Neural crest cell (in vitro differentiated cells): ENCODE measurements around the gene TCEA2. TPM values are rescaled to one million over a fixed set of nuclear protein-coding genes. Genes with fewer than 3 reads are reported as not detected.

Source experiments
- DNase-seq: peaks from one replicate; pipeline ENCODE4 v3.0.0; 2021; ENCODE audit warnings: low read depth, mixed read lengths, low spot score
- H3K27ac Mint-ChIP-seq: one replicate; pipeline ENCODE4 v1.8.0; 2021; ENCODE audit warnings: mild to moderate bottlenecking, mixed read lengths; ENCODE audit not compliant: unreplicated experiment
- H3K27me3 Mint-ChIP-seq: 2 replicates; pipeline ENCODE4 v1.8.0; 2021; ENCODE audit warnings: low read depth, mild to moderate bottlenecking, mixed read lengths
- H3K36me3 Mint-ChIP-seq: 2 replicates; pipeline ENCODE4 v1.8.0; 2021; ENCODE audit warnings: low read depth, mild to moderate bottlenecking, mixed read lengths
- H3K4me1 Mint-ChIP-seq: 2 replicates; pipeline ENCODE4 v1.8.0; 2021; ENCODE audit warnings: mixed read lengths
- H3K4me3 Mint-ChIP-seq: one replicate; pipeline ENCODE4 v1.8.0; 2021; ENCODE audit warnings: mild to moderate bottlenecking, mixed read lengths
- H3K9me3 Mint-ChIP-seq: 2 replicates; pipeline ENCODE4 v1.8.0; 2021; ENCODE audit warnings: mixed read lengths
- CTCF ChIP-seq: fragments of 200-600 bp; sonication (generic); conservative IDR thresholded peaks from 2 replicates; pipeline ENCODE4 v1.5.0; 2021; ENCODE audit warnings: antibody characterized with exemption, mild to moderate bottlenecking
- total RNA-seq: library from RNA; stranded (reverse); gene quantifications from 2 replicates; pipeline ENCODE4 v1.2.1, GENCODE V29; 2021

TCEA2 gene
- total RNA-seq, 1 donor from 2014 or later, result 82.5 TPM

- Mint-ChIP-seq H3K27me3 (peaks cover 45% of the 10 kb centered on the region), H3K27ac (no peak overlapping the region), H3K36me3 (no peaks in the 10 kb centered on the region), H3K4me1 (peaks cover 4% of the 10 kb centered on the region), H3K4me3 (peak overlapping the region; percentile 44), H3K9me3 (no peaks in the 10 kb centered on the region)
- no peak for TF ChIP-seq CTCF
- DNase-seq, result no peak
Measured at GRCh38 chr20:64035066-64035932, 27.7 kb upstream of the TCEA2 start.

- Mint-ChIP-seq H3K27me3 (peaks cover 52% of the 10 kb centered on the region), H3K9me3 (no peaks in the 10 kb centered on the region), H3K27ac (no peak within 1 kb of the TSS), H3K36me3 (no peaks in the 10 kb centered on the region), H3K4me3 (peak within 1 kb of the TSS; percentile 44), H3K4me1 (peaks cover 4% of the 10 kb centered on the region)
- TF ChIP-seq CTCF, result no peak
- no peak for DNase-seq
Measured at GRCh38 chr20:64035933-64036345, 27.1 kb upstream of the TCEA2 start, which contains the start of gene C20orf204. Gene C20orf204, plus strand, starts transcription at chr20:64036182. Its CDS starts 142 bp downstream, at chr20:64036324.

GRCh38 chr20:64036346-64037198, 26.4 kb upstream of the TCEA2 start:
- peaks cover 4% of the 10 kb centered on the region for H3K4me1 Mint-ChIP-seq
- no peak overlapping the region for H3K4me3 Mint-ChIP-seq
- H3K27ac Mint-ChIP-seq, result no peak overlapping the region
- H3K9me3 Mint-ChIP-seq, result no peaks in the 10 kb centered on the region
- no peaks in the 10 kb centered on the region for H3K36me3 Mint-ChIP-seq
- TF ChIP-seq CTCF, result no peak
- no peak for DNase-seq
- H3K27me3 Mint-ChIP-seq, result peaks cover 58% of the 10 kb centered on the region

GRCh38 chr20:64037199-64037497, 25.9 kb upstream of the TCEA2 start:
- Mint-ChIP-seq H3K27me3 (peaks cover 64% of the 10 kb centered on the region), H3K27ac (no peak overlapping the region), H3K36me3 (no peaks in the 10 kb centered on the region), H3K9me3 (no peaks in the 10 kb centered on the region), H3K4me3 (no peak overlapping the region), H3K4me1 (peaks cover 4% of the 10 kb centered on the region)
- TF ChIP-seq CTCF, result no peak
- DNase-seq, result no peak

GRCh38 chr20:64037498-64038213, 25.3 kb upstream of the TCEA2 start:
- peaks cover 65% of the 10 kb centered on the region for H3K27me3 Mint-ChIP-seq
- peaks cover 4% of the 10 kb centered on the region for H3K4me1 Mint-ChIP-seq
- no peaks in the 10 kb centered on the region for H3K36me3 Mint-ChIP-seq
- DNase-seq, result no peak
- no peaks in the 10 kb centered on the region for H3K9me3 Mint-ChIP-seq
- no peak for TF ChIP-seq CTCF
- H3K27ac Mint-ChIP-seq, result no peak overlapping the region
- no peak overlapping the region for H3K4me3 Mint-ChIP-seq
